ENCODE results near the gene INSRR. TPM values are rescaled to one million over a fixed set of nuclear protein-coding genes. Genes with fewer than 3 reads are reported as not detected.

The INSRR gene
- total RNA-seq, 1 experiment from 2014 or later: not detected

- no peaks in the 10 kb centered on the region for H3K79me2 ChIP-seq (ENCODE audit: low read length)
- no peaks in the 10 kb centered on the region for H3K9me3 ChIP-seq (ENCODE audit: low read length)
- intact Hi-C loops (cut with micrococcal nuclease): loop anchor here (1.0 kb wide), 2 partner anchors 63 to 93 kb away; partner anchors contain the start of gene NTRK1
- H3F3A ChIP-seq (ENCODE audit: low read length, unreplicated experiment): no peaks in the 10 kb centered on the region
- no TSS peak for BruUV-seq (replicated peaks)
- no peak overlapping the region for H3K9ac ChIP-seq (ENCODE audit: low read length)
- H3K27me3 ChIP-seq (ENCODE audit: low read length): no peaks in the 10 kb centered on the region
- H3K4me1 ChIP-seq (ENCODE audit: insufficient read depth, low read length): peaks cover 10% of the 10 kb centered on the region
- no peak overlapping the region for H3K4me3 ChIP-seq (ENCODE audit: low read length)
- no peak overlapping the region for H3K27ac ChIP-seq (ENCODE audit: low read length)
- no peak overlapping the region for H2AFZ ChIP-seq (ENCODE audit: low read length)
- peaks cover 81% of the 10 kb centered on the region for H3K36me3 ChIP-seq (ENCODE audit: low read depth, low read length)
- TF ChIP-seq EZH2 (IDR thresholded peaks at IDR 0.05; ENCODE audit: low read length, unreplicated experiment): no peak
- peak; percentile 97 for TF ChIP-seq CTCF (conservative IDR thresholded peaks at IDR 0.05; ENCODE audit: low read depth, low read length)
- CTCF ChIA-PET: interaction anchor here (0.7 kb wide), 1 partner anchor 62 kb away, joined by 3 read pairs; no protein-coding TSS in a partner anchor
- POLR2A ChIA-PET (ENCODE audit: unreplicated experiment): no interaction called here
- ATAC-seq (peak; percentile 79), DNase-seq (peak; percentile 85)
- no peaks in the 10 kb centered on the region for H4K20me1 ChIP-seq (ENCODE audit: low read length)
- no peak overlapping the region for H3K4me2 ChIP-seq (ENCODE audit: low read length)
- no peaks in the 10 kb centered on the region for H3K9me2 ChIP-seq (replicated peaks; ENCODE audit: low read length)
These were observed 61.6 kb downstream of the INSRR start for GRCh38 chr1:156797212-156797871.

- Histone ChIP-seq H4K20me1 (ENCODE audit: low read length) (no peaks in the 10 kb centered on the region), H3K9me3 (ENCODE audit: low read length) (no peaks in the 10 kb centered on the region), H3K27ac (ENCODE audit: low read length) (no peak overlapping the region), H2AFZ (ENCODE audit: low read length) (no peak overlapping the region), H3K4me3 (ENCODE audit: low read length) (no peak overlapping the region), H3K9me2 (replicated peaks; ENCODE audit: low read length) (no peaks in the 10 kb centered on the region), H3K4me1 (ENCODE audit: insufficient read depth, low read length) (peaks cover 10% of the 10 kb centered on the region), H3K9ac (ENCODE audit: low read length) (no peak overlapping the region), H3K27me3 (ENCODE audit: low read length) (no peaks in the 10 kb centered on the region), H3F3A (ENCODE audit: low read length, unreplicated experiment) (no peaks in the 10 kb centered on the region), H3K4me2 (ENCODE audit: low read length) (no peak overlapping the region), H3K36me3 (ENCODE audit: low read depth, low read length) (peaks cover 84% of the 10 kb centered on the region), H3K79me2 (ENCODE audit: low read length) (peaks cover 2% of the 10 kb centered on the region; the same call in 1 of the 2 replicates)
- no peak for TF ChIP-seq EZH2phosphoT487 (IDR thresholded peaks at IDR 0.05; ENCODE audit: borderline replicate concordance, low read length)
- no peak for TF ChIP-seq CTCF (conservative IDR thresholded peaks at IDR 0.05; ENCODE audit: low read depth, low read length)
- TF ChIP-seq EZH2 (IDR thresholded peaks at IDR 0.05; ENCODE audit: low read length, unreplicated experiment): no peak
- DNase-seq: no peak
- ATAC-seq: no peak
- CTCF ChIA-PET: interaction anchor here (0.5 to 1.0 kb wide), 4 partner anchors 63 to 132 kb away, joined by 3 to 12 read pairs (median 4); partner anchors contain the start of gene NTRK1
- POLR2A ChIA-PET (ENCODE audit: unreplicated experiment): no interaction called here
- intact Hi-C loops (cut with micrococcal nuclease): loop anchor here (1.0 kb wide), 2 partner anchors 64 to 94 kb away; partner anchors contain the start of gene NTRK1
- BruUV-seq (replicated peaks): no TSS peak
These were observed 62.4 kb downstream of the INSRR start for GRCh38 chr1:156796340-156797097.

Measured in PC-3 (cell line).